AG09319 (cell line): ENCODE results near the gene RMI2.

Experiments
- DNase-seq: peaks from one replicate; pipeline ENCODE4 v3.0.0-alpha.2; 2010; ENCODE audit warnings: low read depth; ENCODE audit errors: extremely low read depth
- CTCF ChIP-seq: IDR thresholded peaks from 2 replicates; pipeline ENCODE4 v1.5.1; 2011; ENCODE audit warnings: low read depth, mild to moderate bottlenecking, inconsistent platforms, low read length, moderate library complexity

The RMI2 gene

GRCh38 chr16:11299865-11300559, 45.2 kb upstream of the RMI2 start:
- DNase-seq: no peak
- no peak for TF ChIP-seq CTCF

GRCh38 chr16:11300560-11300892, 44.7 kb upstream of the RMI2 start:
- no peak for TF ChIP-seq CTCF

GRCh38 chr16:11301645-11302501, 43.4 kb upstream of the RMI2 start:
- TF ChIP-seq CTCF: no peak
- DNase-seq: no peak

More at GRCh38 chr16:11300560-11300892, 44.7 kb upstream of the RMI2 start:
- no peak for DNase-seq

- TF ChIP-seq CTCF: no peak
Observed at GRCh38 chr16:11302977-11303376, 42.3 kb upstream of the RMI2 start.

GRCh38 chr16:11303405-11304138, 41.7 kb upstream of the RMI2 start:
- no peak for DNase-seq
- no peak for TF ChIP-seq CTCF

More at GRCh38 chr16:11302977-11303376, 42.3 kb upstream of the RMI2 start:
- no peak for DNase-seq

- DNase-seq: no peak
- no peak for TF ChIP-seq CTCF
Observed at GRCh38 chr16:11306381-11306780, 38.9 kb upstream of the RMI2 start.
